Gastroesophageal sphincter (tissue), 3 donors: ENCODE measurements around the gene DCBLD1.

Source experiments
- CTCF ChIP-seq, 4 experiments: fragments of 200-600 bp in 2 of 4; fragments of 450-650 bp in 2 of 4; sonication (generic) in 1 of 4; IDR thresholded peaks; one replicate each; pipeline ENCODE4 v1.5.1; 2017 to 2019; ENCODE audit warnings: antibody characterized with exemption in 4 of 4, mild to moderate bottlenecking in 2 of 4, moderate library complexity in 2 of 4
- POLR2AphosphoS5 ChIP-seq: sonication (generic); formaldehyde crosslinking; IDR thresholded peaks from one replicate; pipeline ENCODE4 v1.6.1; 2017; ENCODE audit warnings: antibody characterized with exemption

GRCh38 chr6:117484052-117484646 lies 1.7 kb downstream of the DCBLD1 start:
- no peak for TF ChIP-seq POLR2AphosphoS5
- no peak for TF ChIP-seq CTCF (IDR thresholded peaks at IDR 0.05)
